Putamen (tissue), 1 donor: ENCODE data around the gene BRAT1.

Experiments
- DNase-seq: peaks from one replicate; pipeline ENCODE4 v3.0.0-alpha.2; 2016; ENCODE audit warnings: low spot score

Gene BRAT1

DNA sequence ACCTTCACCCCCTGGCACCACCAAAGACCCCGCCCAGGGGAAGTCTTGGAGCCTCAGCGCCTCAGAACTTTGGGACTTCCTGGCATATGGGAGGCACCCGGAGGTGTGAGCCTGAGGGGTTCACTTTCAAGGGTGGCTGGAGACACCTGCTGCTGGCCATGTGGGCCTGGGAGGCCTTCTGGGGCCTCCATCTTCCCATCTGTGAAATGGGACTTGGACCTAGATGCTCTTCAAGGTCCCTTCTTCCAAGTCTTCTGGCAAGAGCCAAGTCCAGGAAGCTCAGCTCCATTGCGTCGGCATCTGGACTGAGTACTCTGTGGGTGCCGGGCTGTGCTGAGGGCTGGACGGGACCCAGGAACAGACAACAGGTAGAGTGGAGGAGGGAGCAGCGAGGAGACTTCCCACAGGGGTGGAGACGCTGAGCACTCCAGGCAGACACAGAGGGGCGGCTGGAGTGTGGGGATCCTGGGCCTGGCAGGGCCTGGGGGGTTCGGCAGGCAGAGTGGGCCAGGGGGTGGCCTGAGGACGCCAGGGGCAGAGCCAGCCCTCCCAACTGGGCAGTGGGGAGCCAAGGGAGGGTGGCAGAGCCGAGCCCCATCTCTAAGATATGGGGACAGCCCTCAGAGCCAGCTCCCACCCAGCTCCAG, 45.1 kb downstream of the BRAT1 start:
- DNase-seq: no peak

DNA sequence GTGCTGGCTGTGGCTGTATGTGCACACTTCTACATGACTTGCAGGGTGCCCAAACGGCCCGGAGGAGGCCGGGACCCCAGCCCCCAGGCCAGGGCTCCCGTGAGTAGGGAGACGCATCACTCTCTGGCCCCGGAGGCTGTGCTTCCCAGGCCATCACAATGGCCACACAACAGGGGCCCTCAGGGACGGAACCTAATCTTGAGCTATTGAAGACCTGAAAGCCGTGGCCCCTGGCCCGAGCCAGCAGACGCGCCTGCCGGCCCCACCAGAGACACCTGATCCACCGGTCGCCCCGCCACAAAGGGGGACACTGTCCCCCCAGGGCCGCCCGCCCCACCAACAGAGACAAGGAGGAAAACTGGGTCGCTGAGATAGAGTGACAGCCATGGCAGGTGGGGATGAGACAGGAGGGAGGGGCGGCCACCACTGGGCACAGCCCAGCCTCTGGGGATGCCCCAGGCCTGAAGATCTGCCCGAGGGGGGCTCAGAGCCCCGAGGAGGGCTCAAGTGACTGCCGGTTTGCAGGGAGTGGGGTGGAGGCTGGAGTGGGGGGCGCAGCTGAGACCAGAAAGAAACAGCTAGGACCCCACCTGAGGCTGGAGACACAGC, 45.9 kb downstream of the BRAT1 start:
- DNase-seq: no peak

DNA sequence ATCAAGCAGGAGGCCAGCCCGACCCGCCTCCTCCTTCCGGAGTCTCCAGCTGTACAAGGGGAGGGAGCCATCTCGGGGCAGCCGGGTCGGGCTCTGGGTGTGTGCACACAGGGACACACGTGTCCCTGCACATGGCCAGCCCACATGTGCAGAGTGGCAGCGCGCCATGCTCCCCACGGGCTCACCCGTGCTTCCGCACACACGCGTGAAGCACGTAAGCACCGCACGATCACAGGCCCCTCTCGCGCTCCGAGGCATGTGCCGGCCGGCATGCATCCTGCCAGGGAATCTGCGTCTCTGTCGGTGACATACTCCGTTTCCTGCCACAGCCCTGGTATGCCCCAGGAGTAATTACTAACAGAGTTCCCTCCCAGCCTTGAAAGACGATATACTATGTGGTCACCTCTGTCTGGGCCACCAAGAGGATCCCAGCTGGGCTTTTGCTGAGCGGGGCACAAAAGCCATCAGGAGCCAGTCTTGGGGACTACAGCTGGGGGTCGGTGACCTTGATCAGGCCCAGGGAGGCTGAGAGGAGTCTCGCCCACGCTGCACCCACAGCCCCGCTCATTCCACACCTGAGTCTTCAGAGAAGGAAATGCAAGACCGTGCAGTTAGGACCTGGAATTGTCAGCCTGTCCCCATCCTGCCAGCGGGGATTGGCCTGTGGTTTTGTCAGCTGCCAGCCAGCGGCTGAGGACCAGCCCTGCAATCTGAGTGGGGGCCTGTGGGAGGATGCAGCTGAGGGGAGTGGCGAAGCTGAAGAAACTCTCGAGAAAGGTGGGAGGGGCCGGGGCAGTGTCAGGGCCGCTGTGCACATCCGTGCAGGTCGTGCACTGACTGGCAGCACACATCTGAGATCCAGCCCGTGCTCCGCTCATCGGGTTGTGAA, 46.8 kb downstream of the BRAT1 start:
- DNase-seq: no peak

DNA sequence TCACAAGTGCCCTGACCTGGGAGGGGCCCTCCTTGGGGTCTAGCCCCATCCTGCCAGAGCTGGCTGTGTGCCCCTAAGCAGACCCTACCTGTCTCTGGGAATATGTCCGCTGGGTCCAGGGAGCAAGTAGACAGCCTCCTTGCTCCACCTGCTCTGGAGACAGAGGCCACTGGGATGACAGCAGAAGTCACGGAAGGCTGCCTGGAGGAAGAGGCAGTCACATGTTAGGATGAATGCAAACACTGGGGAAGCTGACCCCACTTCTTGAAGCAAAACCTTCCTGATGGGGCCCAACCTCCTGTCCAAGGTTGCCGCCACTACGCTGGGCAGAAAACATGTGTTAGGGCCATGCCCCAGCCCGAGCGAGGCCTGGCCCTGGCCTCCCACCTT, 47.4 kb downstream of the BRAT1 start:
- no peak for DNase-seq

DNA sequence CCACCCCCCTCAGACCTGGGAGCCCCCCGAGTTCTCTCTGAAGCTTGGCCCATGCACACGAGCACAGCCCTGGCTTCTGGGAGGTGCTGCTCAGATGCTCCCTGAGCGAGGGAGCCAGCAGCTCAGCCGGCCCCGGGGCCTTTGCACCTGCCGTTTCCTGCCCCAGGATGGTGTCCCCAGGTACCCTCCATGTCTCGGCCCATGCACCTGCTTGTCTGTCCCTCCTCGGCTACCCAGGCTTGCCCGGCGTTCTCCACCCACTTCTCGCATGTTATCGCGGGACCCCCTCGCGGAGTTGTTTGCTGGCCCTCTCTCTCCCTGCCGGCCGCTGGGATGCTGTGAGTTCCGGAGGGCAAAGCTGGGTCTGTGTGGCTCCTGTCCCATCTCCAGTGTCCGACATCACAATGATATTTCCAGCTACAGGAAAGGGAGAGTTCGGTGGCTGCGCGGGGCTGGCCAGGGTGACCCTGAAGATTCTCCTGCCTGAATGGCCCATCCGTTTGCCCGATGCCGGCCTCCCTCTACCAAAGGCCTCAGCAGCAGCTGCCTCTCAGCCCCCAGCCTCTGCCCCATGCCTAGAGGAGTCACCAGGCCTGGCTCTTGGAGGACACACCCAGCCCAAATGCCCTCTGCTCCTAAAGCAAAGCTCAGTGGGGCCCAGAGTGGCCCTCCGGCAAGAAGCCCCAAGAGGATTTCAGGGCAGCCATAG, 48.0 kb downstream of the BRAT1 start:
- DNase-seq: no peak

DNA sequence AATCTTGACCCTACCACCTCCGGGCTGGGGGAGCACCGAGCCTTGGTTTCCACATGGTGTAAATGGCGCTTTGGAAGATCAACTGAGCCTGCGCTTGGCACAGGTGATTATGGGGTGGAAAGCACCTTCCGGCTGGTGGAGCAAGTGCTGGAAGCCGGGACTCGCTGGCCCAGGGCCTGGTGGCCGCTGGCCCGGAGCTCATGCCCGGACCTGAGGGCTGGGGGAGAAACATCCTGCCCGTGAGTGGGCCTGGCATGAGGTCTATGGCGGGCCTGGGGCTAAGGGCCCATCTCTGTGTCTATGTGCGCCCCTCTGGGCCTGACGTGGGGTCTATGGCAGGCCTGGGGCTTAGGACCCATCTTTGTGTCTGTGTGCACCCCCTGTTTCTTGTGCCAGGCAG, 49.9 kb downstream of the BRAT1 start:
- DNase-seq: no peak

DNA sequence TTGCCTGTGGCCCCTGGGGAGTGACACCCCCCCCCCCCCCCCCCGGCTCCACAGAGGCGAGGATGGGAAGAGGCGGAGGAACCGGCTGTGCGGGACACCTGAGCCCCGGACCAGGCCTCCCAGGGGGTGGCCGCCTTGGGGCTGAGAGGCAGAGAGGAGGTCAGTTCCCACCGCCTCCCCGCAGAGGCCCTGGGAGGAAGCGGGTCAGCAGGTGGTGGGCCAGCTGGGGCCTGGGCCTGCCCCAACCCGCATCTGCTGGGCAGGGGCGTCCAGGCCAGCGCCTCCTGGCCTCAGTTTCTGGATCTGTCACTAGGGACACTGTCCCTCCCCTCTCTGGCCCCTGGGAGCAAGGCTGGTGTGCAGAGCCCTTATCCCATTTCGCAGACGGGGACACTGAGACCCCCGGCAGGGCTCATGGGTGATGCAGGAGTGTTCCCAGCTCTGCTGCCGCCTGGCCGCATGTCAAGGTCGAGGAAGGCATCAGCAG, 50.4 kb downstream of the BRAT1 start:
- no peak for DNase-seq

DNA sequence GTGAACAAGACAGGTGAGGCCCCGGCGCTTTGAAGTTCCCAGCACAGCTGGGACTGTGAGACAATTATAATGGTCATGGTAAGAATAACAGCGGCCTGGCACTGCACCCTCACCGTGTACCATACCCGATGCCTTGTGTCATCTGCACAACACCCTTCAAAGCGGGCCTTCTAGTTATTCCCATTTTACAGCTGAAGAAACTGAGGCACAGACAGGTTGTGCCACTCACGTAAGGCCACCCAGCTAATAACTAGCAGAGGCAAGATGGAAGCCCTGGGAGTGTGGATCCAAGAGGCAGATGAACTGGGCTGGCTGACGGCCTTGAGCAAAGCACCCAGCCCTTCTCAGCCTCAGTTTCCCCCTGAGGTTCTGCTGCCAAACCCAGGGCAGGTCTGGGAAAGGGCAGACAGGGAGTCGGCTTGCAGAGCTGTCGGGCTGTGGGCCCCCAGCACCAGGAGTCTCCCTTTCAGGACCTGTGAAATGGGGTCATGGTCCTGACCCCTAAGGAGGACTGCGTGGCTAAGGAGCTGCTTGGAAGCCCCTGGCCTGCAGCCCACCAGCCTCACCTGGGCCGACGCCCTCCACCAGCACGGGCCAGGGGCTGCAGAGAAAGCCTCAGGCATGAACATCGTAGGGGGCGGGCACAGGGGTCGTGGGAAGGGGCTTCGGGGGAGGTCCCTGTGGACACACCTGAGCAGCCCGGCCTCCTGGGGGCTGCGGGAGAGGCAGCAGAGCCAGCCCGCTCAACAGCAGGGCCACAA, 51.0 kb downstream of the BRAT1 start:
- DNase-seq: no peak

DNA sequence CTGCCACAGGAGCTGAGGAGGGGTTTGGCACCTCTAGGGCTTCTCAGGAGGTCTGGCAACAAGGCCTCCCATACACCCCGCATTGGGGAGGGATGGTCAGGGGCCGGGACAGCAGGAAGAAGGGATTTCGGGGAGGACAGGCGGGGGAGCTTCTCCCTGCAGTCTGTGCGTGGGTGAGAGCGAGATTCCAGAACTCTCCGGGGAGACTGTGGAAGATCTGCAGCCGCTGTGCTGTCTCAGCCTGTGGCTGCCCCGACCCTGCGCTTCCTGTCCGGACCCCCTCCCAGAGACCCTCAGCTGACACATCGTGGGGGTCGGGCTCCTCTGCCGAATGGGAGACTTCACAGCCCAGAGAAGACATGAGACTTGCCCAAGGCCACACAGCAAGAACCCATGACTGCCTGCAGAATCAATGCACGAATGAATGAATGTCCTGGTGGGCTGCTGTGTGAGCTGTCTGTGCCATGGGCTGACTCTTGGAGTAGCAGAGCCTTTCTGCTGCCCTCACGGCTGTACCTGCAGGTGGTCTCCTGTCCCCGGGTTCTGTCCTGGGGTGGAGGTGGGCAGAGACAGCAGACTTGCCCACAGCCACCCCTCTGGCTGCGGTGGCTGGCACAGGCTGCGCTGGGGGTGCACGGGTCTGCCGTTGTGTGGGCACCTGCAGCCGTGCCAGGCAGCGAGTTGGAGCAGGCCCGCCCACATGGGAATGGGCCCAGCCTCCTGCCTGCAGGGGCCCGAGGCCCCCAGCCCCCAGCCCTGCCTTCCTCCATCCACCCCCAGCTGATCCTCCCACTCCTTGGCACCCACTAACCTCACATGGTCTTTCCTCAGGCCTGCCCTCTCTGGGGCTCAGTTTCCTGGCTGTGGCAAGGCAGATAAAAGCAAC, 52.0 kb downstream of the BRAT1 start:
- DNase-seq: no peak

DNA sequence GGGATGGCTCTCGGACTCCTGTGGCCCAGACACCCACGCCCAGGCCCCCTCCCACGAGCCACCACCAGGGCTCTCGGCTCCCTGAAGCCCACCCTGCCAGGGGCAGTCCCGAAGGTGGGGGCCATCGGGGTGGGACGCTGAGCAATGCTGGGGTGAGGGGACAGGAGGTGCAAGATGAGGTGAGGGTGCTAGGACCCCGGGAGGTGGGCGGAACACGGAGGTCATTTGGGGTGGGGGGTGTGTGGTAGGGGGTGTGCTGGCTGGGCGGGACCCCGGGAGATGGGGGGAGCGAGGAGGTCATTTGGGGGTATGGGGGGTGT, 52.7 kb downstream of the BRAT1 start:
- DNase-seq: no peak

DNA sequence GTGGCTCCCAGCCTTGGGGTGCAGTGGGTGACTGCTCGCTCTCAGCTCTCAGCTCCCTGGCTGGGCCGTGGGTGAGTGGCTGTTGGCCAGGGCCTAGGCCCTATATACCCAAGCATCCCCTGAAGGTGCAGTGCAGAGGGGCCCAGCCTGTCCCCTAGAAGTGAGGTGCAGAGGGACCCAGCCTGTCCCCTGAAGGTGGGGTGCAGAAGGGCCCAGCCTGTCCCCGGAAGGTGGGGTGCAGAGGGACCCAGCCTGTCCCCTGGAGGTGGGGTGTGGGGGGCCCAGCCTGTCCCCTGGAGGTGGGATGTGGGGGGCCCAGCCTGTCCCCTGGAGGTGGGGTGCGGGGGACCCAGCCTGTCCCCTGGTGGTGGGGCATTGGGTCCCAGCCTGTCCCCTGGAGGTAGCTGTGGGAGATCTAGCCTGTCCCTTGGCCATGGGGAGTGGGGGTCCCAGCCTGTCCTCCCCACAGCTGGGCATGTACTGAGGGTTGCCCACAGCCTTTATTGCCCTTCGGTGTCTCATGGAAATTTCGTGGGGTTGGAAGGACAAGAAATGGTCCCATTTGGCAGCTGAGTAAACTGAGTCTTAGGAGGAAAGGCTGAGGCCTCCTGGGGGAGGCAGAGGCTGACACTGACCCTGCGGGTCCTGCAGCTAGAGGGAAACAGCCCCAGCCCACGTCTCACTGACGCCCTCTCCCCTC, 53.2 kb downstream of the BRAT1 start:
- no peak for DNase-seq

DNA sequence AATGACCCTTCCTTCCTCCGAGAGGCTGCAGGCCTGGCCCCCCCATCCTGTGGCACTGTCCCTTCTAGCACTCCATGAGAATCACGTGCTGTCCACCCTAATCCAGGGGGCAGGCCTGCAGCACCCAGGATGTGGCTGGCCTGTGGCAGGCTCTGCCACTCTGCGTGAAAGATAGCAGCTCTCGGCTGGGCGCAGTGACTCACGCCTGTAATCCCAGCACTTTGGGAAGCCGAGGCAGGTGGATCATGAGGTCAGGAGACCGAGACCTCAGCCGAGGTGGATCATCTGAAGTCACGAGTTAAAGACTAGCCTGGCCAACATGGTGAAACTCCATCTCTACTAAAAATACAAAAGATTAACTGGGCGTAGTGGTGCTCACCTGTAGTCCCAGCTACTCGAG, 54.6 kb downstream of the BRAT1 start:
- DNase-seq: no peak

DNA sequence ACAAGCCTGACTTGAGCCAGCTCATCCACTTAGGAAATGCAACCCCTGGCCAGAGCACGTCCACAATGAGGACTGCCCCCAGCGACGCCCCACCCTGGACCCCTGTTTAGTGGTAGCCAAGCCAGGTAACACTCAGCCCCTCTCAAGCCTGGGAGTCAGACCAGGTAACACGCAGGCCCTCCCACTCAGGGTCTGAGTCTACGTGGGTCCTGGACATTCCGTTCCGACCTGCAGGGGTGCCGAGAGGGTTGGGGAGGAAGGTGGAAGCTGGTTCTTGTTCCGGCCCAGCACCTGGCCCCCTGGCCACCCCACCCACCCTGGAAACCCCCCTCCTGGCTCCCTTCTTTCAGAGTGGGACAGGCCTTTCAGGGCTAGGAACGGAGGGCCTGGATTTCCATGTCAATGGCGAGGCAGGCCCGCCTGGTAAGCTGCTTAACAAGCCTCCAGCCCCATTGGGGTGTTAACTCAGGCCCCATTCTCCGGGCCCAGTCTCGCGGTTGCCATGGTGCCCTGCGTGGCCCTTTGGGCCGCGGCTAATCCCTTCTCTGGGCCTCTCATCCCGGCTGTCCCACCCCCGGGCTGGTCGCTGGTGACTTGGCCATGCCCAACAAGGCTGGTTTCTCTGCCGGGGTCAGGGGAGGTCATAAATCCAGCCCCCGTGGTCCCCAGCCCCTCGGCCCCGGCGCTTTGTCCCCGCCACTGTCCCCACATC, 55.4 kb downstream of the BRAT1 start:
- DNase-seq: no peak

DNA sequence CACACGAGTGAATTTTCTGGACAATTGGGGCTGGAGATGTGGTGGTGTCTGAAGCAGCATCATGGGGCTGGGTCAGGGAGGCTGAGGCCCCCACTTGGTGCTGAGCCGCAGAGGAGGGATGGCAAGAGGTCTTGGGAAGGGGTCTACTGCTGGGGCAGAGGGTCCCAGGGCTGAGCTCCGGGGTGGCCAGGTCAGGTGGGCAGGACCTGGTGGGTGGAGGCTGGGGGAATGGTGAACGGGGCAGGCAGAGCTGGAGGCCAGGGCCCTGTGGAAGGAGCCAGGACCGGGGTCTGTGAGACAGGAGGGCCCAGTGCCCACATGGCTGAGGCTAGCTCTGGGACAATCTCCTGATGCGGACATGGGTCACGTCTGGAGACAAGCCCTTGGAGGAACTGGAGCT, 56.1 kb downstream of the BRAT1 start:
- DNase-seq: no peak

DNA sequence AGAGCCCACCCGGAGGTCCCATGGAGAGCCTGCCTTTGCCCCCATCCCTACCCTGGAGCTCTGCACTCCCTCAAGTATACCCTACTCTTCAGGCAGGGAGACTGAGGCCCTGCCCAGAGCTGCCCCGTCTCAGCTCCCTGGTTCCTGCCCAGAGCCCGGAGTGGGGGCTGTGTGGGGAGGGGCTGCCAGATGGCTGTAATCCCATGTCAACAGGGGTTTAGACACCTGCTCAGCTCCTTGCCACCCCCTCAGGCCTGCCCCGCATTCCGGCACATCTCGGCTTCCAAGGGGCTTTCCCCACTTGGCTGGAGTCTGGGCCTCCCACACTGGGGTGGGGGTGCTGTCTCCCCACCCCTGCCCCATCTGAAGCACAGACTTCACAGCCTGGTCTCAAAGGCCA, 56.6 kb downstream of the BRAT1 start:
- no peak for DNase-seq

DNA sequence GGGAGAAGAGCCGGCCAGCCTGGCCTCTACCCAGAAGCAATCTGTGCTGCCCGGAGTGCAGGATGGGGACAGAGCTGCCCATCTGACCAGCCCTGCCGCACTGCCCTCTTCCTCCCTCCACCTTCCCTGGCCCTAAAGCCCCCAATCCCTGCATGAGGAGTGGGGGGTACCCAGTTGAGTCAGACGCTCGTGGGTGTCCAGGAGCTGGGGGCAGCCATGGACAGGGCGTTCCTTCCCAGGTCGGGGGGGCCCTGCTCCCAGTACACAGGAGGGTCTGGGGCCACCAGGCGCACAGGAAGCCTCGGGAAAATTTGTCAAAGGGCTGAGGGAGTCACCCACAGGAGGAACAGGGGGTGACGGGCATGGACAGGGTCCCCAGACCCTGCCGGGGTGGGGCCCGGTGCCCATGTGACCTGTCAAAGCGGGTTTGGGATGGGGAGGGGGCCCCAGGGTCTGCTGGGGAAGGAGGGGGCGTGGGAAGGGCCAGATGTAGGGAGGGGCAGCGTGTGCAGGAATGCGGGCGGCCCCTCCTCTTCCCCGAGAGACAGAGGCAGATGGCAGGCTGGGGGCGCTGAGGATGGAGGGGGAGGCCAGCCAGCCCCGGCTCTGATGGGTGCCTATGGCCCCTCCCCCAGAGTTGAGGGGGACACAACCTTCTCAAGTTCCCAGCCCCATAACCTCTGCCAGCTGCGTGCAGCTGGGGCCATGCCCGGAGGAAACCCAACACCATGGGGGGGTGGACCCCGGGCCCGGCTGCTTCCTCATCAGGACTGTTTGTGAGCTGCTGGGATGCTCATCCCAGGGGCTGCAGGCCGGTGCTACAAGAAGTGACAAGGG, 57.6 kb downstream of the BRAT1 start:
- DNase-seq: no peak

DNA sequence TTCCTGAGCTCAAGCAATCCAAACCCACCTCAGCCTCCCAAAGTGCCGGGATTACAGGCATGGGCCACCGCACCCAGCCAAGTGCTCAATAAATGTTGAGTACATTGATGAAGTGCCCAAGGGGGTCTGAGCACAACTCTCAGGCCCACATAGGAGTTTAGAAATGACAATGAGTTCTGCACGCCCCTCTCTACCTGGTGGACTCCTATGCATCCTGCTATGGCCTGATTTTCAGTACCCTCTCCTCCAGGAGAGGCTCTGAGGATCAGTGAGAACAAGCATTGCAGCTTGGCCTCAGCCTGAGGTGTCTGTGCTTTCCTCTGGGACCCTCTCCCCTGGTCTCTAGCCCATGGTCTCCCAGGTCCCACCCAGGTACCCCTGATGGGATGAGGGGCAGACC, 58.3 kb downstream of the BRAT1 start:
- DNase-seq: no peak

DNA sequence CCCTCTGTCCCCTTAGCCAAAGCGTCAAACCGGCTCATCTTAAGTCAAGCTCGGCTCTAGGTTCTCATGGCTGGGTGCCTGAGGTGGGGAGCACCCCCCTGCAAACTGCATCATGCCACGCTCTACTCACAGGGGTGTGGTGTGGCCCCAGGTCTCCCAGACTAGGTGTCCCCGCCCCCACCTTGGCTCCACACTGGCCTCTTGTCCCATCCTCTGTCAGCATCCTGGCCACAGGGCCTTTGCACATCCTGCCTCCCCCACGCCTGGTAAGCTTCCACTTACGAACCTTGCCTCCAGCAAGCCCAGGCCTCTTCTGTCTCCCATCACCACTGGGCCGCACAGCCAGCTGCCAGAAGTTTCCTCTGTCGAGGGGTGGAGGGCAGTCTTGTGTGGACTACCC, 58.9 kb downstream of the BRAT1 start:
- no peak for DNase-seq
